Chondrocyte (in vitro differentiated cells): ENCODE results near the gene POLD3. TPM values are rescaled to one million over a fixed set of nuclear protein-coding genes. Genes with fewer than 3 reads are reported as not detected.

ENCODE experiments used
- DNase-seq: peaks from one replicate; pipeline ENCODE4 v3.0.0; 2021; ENCODE audit warnings: mixed read lengths, low spot score
- H3K27ac Mint-ChIP-seq: one replicate; pipeline ENCODE4 v1.8.0; 2021; ENCODE audit warnings: mild to moderate bottlenecking, moderate library complexity, mixed read lengths; ENCODE audit not compliant: unreplicated experiment
- H3K27me3 Mint-ChIP-seq: 2 replicates; pipeline ENCODE4 v1.8.0; 2021; ENCODE audit warnings: low read depth, mixed read lengths
- H3K36me3 Mint-ChIP-seq: 2 replicates; pipeline ENCODE4 v1.8.0; 2021; ENCODE audit warnings: low read depth, mixed read lengths
- H3K4me1 Mint-ChIP-seq: 2 replicates; pipeline ENCODE4 v1.8.0; 2021; ENCODE audit warnings: low read depth, mild to moderate bottlenecking, mixed read lengths
- H3K4me3 Mint-ChIP-seq: one replicate; pipeline ENCODE4 v1.8.0; 2021; ENCODE audit warnings: mild to moderate bottlenecking, moderate library complexity, mixed read lengths; ENCODE audit not compliant: unreplicated experiment
- H3K9me3 Mint-ChIP-seq: 2 replicates; pipeline ENCODE4 v1.8.0; 2021; ENCODE audit warnings: low read depth, mixed read lengths
- total RNA-seq: library from RNA; stranded (reverse); gene quantifications from 3 replicates; pipeline ENCODE4 v1.2.1, GENCODE V29; 2021
- TF ChIP-seq, protein P1 (sequence below): fragments of 200-600 bp; sonication (generic); IDR thresholded peaks from 2 replicates; pipeline ENCODE4 v1.5.0; 2021; ENCODE audit warnings: antibody characterized with exemption, mild to moderate bottlenecking, moderate library complexity

POLD3 gene
- total RNA-seq, 1 donor from 2014 or later, result 9.4 TPM

DNA sequence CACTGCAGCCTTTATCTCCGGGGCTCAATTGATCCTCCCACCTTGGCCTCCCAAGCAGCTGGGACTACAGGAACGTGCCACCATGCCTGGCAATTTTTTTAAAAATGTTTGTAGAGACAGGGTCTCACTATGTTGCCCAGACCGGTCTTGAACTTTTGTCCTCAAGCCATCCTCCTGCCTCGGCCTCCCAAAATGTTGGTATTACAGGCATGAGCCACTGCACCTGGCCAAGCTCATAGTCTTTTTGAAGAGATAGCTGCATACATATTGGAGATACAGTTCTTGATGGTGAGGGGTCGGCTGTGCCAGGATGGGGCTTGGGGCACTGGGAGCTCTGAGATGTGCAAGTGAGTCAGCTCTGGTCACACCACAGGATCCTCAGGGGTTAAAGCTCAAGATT lies 85.7 kb downstream of the POLD3 start:
- no peak for DNase-seq
- Mint-ChIP-seq H3K4me1 (peaks cover 25% of the 10 kb centered on the region), H3K27me3 (no peaks in the 10 kb centered on the region), H3K27ac (no peak overlapping the region), H3K9me3 (peaks cover 4% of the 10 kb centered on the region), H3K36me3 (no peaks in the 10 kb centered on the region), H3K4me3 (no peak overlapping the region)
- TF ChIP-seq, protein P1, sequence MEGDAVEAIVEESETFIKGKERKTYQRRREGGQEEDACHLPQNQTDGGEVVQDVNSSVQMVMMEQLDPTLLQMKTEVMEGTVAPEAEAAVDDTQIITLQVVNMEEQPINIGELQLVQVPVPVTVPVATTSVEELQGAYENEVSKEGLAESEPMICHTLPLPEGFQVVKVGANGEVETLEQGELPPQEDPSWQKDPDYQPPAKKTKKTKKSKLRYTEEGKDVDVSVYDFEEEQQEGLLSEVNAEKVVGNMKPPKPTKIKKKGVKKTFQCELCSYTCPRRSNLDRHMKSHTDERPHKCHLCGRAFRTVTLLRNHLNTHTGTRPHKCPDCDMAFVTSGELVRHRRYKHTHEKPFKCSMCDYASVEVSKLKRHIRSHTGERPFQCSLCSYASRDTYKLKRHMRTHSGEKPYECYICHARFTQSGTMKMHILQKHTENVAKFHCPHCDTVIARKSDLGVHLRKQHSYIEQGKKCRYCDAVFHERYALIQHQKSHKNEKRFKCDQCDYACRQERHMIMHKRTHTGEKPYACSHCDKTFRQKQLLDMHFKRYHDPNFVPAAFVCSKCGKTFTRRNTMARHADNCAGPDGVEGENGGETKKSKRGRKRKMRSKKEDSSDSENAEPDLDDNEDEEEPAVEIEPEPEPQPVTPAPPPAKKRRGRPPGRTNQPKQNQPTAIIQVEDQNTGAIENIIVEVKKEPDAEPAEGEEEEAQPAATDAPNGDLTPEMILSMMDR, result no peak

DNA sequence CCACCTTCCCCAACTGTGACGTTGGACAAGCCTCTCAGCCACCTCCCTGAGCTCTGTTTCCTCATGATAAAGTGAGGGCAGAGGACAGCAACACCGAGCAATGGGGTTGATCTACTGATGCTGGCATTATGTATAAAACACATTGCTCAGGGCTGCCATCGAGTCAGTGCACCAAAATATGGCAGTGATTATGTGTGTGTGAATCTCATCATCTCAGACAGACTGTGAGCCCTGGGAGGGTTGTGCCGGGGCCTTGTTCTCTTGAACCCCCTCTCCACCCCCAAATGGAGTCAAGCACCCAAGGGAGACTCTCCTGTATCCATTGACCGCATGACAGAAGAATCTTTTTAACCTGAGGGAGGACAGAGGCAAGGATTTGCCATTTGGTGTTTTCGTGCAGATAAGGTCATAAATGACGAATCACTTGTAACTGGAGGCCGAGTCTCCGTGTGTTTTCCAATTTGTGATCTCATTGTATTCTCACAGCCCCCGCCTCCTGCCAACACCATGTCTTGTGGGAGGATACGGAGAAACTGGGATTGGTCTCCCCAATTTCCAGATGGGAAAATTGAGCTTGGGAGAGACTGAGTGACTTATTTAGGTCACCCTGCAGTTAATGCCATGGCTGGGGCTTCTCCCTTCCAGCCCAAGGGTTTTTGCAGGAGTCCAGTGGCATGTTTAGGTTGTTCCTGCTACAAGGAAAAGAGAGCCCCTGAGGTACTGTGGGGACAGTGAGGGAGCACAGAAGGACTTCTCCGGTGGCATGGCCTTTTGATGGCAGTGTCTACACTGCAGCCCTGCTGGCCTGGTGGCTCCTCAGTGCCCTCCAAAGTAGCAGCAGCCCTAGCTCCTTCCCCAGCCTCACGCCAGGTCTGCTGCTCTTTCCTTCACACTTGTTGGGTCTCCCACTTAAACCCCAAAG lies 86.5 kb downstream of the POLD3 start:
- no peaks in the 10 kb centered on the region for H3K36me3 Mint-ChIP-seq
- H3K4me3 Mint-ChIP-seq, result no peak overlapping the region
- no peak for DNase-seq
- peaks cover 17% of the 10 kb centered on the region for H3K4me1 Mint-ChIP-seq
- TF ChIP-seq, protein P1, result no peak
- no peak overlapping the region for H3K27ac Mint-ChIP-seq
- no peaks in the 10 kb centered on the region for H3K27me3 Mint-ChIP-seq
- H3K9me3 Mint-ChIP-seq, result peaks cover 4% of the 10 kb centered on the region

DNA sequence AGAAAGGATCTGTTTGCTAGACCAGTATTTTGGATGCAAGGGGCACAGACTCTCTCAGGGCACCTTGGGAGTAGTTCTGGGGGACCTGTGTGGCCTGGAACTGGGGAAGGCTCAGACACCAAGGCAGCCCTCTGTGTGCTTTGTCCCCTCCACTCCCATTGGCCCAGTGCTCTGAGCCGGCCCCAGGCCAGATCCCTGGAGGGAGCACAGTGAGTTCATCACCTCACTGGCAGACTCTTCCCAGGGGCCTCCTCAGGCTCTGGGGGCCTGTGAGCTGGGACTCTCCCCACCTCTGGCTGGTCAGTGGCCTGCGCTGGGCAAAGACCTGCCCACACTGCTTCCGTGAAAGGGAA lies 87.1 kb downstream of the POLD3 start:
- H3K27me3 Mint-ChIP-seq, result no peaks in the 10 kb centered on the region
- TF ChIP-seq, protein P1, result no peak

GRCh38 chr11:74680035-74680671 lies 87.8 kb downstream of the POLD3 start:
- Mint-ChIP-seq H3K27me3 (no peaks in the 10 kb centered on the region), H3K36me3 (no peaks in the 10 kb centered on the region), H3K4me1 (peaks cover 14% of the 10 kb centered on the region), H3K9me3 (no peaks in the 10 kb centered on the region), H3K4me3 (no peak overlapping the region), H3K27ac (no peak overlapping the region)
- DNase-seq, result no peak
- TF ChIP-seq, protein P1, result no peak

More for the DNA sequence above, 87.1 kb downstream of the POLD3 start:
- H3K27ac Mint-ChIP-seq, result no peak overlapping the region
- H3K36me3 Mint-ChIP-seq, result no peaks in the 10 kb centered on the region
- no peak for DNase-seq
- H3K4me3 Mint-ChIP-seq, result no peak overlapping the region
- H3K9me3 Mint-ChIP-seq, result peaks cover 3% of the 10 kb centered on the region
- peaks cover 17% of the 10 kb centered on the region for H3K4me1 Mint-ChIP-seq

DNA sequence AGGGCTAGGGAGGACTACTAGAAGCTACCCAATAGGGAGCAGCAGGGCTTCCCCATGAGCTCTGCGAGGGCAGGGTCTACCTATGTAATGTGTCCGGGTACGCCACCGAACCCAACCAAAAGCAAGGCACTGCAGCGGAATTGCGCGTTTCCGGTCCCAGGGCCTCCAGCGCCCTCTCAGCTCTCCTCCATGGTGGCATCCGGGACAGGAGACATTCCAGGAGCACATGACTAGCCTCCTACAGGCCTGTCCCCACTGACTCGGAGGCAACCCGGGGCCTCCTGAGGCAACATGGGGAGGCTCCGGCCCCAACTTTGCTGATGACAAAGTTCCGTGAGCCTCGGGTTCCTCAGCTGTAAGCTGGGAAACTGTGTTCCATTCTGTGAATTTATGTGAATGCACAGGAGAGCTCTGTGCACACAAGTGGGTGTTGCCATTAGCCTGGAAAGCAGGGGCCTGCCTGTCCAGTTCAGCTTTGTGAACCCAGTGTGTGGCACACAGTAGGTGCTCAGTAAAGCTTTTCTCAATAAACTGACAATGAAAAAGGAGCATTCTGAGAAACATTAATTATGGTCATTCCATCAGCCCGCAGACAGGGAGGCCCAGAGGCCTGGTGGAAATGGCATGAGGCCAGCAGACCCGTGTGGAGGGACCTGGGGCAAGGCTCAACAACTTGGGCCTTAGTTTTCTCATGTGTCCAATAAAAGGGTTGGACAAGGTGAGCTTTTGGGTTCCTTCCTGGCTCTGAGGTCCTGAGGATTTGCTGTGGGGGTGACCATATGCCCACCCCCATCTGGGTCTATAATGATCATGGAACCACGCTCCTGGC lies 88.5 kb downstream of the POLD3 start:
- Mint-ChIP-seq H3K4me1 (peaks cover 14% of the 10 kb centered on the region), H3K9me3 (no peaks in the 10 kb centered on the region), H3K27me3 (no peaks in the 10 kb centered on the region), H3K27ac (no peak overlapping the region), H3K4me3 (no peak overlapping the region), H3K36me3 (no peaks in the 10 kb centered on the region)
- TF ChIP-seq, protein P1, result no peak
- DNase-seq, result no peak
